Body of pancreas (tissue), 4 donors: ENCODE measurements around the gene NUPR1. TPM values are rescaled to one million over a fixed set of nuclear protein-coding genes. Genes with fewer than 3 reads are reported as not detected.
A peak's percentile ranks its signal among the peaks of the same experiment; 100 is the strongest.

Experiments
- ATAC-seq: fragments of 150-250 bp; one replicate; pipeline ENCODE4 v1.9.1; 2016
- DNase-seq, 4 donors: peaks; one replicate each; pipeline ENCODE4 v3.0.0-alpha.2; 2019
- H3K27ac ChIP-seq, 4 donors: fragments of 200-600 bp; sonication (generic); 1 replicate in 3 of 4; 2 replicates in 1 of 4; pipeline versions ENCODE4 v1.5.1 to v1.6.1; 2016 to 2019; ENCODE audit warnings: mild to moderate bottlenecking in 1 of 4, mixed read lengths in 1 of 4, moderate library complexity in 1 of 4
- H3K27me3 ChIP-seq, 2 donors: fragments of 200-600 bp; sonication (generic); one replicate each; pipeline ENCODE4 v1.6.0; 2016; ENCODE audit warnings: mild to moderate bottlenecking in 1 of 2
- H3K36me3 ChIP-seq, 2 donors: fragments of 200-600 bp; sonication (generic); replicated peaks in 1 of 2; 2 replicates each; pipeline ENCODE4 v1.5.1; 2016; ENCODE audit warnings: low read depth in 2 of 2; ENCODE audit not compliant: insufficient read depth in 1 of 2
- H3K4me1 ChIP-seq: fragments of 200-600 bp; sonication (generic); one replicate; pipeline ENCODE4 v1.6.0; 2016
- H3K4me3 ChIP-seq, 2 donors: fragments of 200-600 bp; sonication (generic); 1 replicate in 1 of 2; 2 replicates in 1 of 2; pipeline ENCODE4 v1.5.1; 2016 to 2019
- H3K9me3 ChIP-seq, 3 donors: fragments of 200-600 bp; sonication (generic); 1 replicate in 2 of 3; 2 replicates in 1 of 3; pipeline ENCODE4 v1.5.1; 2016
- CTCF ChIP-seq, 7 experiments: fragments of 450-650 bp in 4 of 7; fragments of 200-600 bp in 3 of 7; sonication (generic) in 3 of 7; IDR thresholded peaks; one replicate each; pipeline ENCODE4 v1.5.1; 2016 to 2019; ENCODE audit warnings: antibody characterized with exemption in 7 of 7
- POLR2A ChIP-seq, 3 donors: fragments of 450-650 bp; IDR thresholded peaks; one replicate each; pipeline ENCODE4 v1.6.1; 2016; ENCODE audit warnings: antibody characterized with exemption in 3 of 3, mild to moderate bottlenecking in 2 of 3
- WGBS, 2 donors: methylation state at CpG; one replicate each; pipeline ENCODE4 v1.1.5; 2017; 5-methylcytosine and 5-hydroxymethylcytosine counted together
- intact Hi-C: fragments of 100-400 bp; cut with DNase I; formaldehyde crosslinking; loops from one replicate; pipeline ENCODE4 v1.15.1; 2023
- total RNA-seq, 2 donors: library from RNA; depleted of rRNA; stranded (reverse); fragments of >200 nt; gene quantifications; one replicate each; pipeline ENCODE4 v1.1.0, GENCODE V29; 2016

The NUPR1 gene
- total RNA-seq, 2 donors from 2014 or later: 32.0 to 92.4 TPM

DNA sequence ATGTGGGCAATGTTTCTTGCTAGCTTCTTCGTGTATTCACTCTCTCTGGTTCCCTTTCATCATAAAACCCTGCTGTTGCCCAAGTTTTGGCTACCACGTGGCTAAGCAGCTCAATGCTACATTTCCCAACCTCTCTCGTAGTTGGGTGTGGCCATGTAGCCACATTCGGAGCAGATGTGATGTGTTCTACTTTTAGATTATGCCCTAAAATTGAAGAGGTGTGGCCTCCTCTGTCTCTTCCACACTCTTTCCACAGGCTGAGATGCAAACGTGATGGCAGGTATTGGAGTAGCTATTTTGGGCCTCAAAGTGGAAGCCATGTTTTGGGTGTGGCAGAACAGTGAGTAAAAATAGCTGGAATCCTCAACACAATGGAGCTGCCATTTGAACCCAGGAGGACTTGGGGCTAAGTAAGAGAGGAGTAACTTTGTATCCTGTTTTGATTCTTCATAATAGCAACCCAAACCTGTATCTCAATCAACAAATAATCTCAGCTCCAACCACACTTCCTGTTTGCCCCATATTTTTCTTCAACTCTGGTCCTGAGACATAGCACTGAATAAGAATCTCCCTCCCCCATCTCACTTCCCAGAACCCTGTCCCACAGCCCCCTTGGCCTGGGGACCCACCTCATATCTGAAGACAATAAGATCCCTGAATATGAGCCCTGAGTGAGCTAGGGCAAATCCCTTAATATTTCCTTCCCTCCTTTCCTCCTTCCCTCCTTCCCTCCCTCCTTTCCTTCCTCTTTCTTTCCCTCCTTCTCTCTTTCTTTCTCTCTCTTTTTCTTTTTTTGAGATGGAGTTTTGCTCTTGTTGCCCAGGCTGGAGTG lies 4.0 kb downstream of the NUPR1 start:
- Histone ChIP-seq H3K4me1 (peaks cover 65% of the 10 kb centered on the region), H3K4me3 (no peak overlapping the region), H3K27me3 (no peaks in the 10 kb centered on the region), H3K9me3 (no peaks in the 10 kb centered on the region), H3K36me3 (no peaks in the 10 kb centered on the region), H3K27ac (peak overlapping the region; percentile 48 to 83 (median 77))
- 25% methylated on average over 5 of the region's 5 CpGs for WGBS, 2 donors
- ATAC-seq: peak; percentile 7
- TF ChIP-seq POLR2A (IDR thresholded peaks at IDR 0.05): peak in 1 of 3 donors; percentile 38
- no peak for TF ChIP-seq CTCF (IDR thresholded peaks at IDR 0.05)
- intact Hi-C loops: loop anchor here (5.0 kb wide), 1 partner anchor 37 kb away; no protein-coding TSS in a partner anchor
- peak; percentile 59 to 82 (median 62) for DNase-seq

DNA sequence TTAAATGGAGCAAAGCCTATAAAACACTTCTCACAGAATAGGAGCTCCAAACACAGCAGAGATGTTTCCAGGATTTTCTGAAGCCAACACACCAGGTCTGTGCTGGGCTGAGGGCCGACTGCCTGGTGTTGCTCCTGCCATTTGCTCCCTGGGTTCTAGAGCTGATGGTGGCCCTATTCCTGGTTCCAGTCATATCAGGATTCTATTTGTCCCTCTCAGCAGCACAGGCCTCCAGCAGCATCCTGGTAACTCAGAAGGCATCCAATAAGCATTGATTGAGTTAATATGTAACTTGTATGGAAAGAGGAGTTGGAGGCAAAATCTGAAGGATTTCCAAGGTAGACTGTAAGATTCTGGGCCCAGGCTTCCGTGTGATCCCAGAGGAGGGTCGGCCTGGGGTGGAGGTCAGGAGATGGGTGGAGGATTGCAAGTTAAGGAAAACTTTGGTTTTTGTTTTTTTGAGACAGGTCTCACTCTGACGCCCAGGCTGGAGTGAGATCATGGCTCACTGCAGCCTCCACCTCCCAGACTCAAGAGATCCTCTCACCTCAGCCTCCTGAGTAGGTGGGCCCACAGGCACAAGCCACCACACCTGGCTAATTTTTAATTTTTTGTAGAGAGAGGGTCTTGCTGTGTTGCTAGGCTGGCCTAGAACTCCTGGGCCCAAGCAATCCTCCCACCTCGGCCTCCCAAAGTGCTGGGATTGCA lies 5.7 kb downstream of the NUPR1 start:
- peak; percentile 40 for ATAC-seq
- H3K27ac ChIP-seq: peak overlapping the region; percentile 71 to 83 (median 82)
- 54 to 58% methylated on average over 5 of the region's 5 CpGs for WGBS, 2 donors

DNA sequence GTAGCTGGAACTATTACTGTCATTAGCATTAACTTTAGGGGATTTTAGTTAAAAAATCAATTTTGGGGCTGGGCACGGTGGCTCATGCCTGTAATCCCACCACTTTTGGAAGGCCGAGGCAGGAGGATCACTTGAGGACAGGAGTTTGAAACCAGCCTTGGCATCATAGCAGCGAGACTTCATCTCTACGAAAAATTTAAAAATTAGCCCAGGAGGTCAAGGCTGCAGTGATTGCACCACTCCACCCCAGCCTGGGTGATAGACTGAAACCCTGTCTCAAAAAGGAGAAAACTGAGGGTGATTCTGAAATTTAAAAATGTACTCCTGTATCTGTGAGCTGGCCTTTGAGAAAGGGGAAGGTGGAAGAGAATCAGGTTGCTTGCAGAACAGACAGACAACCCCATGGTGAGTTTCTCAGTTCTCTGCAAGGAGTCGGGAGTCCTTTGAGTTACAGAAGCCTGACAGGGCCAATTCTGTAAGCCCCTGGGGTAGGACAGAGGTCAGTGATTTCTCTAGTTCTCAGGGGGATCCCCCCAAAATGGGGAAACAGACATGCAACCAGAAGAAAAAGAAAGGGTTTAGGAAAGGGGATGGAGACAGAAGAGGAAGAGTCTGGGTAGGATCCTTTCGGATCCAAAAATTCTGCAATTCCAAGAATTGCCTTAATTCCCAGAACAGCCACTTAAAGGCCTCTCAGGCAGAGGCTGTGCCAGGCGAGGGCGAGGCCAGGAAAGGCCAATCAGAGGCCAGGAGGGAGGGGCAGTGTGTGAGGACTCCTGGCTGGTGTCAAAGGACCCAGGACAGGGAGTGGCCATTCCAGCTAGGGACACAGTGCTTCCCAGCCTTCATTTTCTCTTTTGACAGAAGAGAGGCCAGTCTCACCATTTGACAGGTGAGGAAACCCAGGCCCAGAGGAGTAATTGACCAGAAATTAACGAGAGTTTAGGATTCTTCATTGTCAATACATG lies 6.7 kb downstream of the NUPR1 start:
- TF ChIP-seq CTCF (IDR thresholded peaks at IDR 0.05): peak in 1 of 7 experiments; percentile 8
- peak in 2 of 3 donors; percentile 51 to 56 for TF ChIP-seq POLR2A (IDR thresholded peaks at IDR 0.05)

More for the DNA sequence above, 5.7 kb downstream of the NUPR1 start:
- Histone ChIP-seq H3K4me1 (peaks cover 70% of the 10 kb centered on the region), H3K4me3 (no peak overlapping the region), H3K36me3 (no peaks in the 10 kb centered on the region), H3K9me3 (no peaks in the 10 kb centered on the region), H3K27me3 (no peaks in the 10 kb centered on the region)
- peak; percentile 53 to 64 (median 57) for DNase-seq
- TF ChIP-seq POLR2A (IDR thresholded peaks at IDR 0.05): no peak
- TF ChIP-seq CTCF (IDR thresholded peaks at IDR 0.05): no peak
- intact Hi-C loops: no loop called here

GRCh38 chr16:28529124-28529523 lies 9.7 kb downstream of the NUPR1 start:
- peaks cover 90% of the 10 kb centered on the region for H3K4me1 ChIP-seq
- H3K27ac ChIP-seq: peak overlapping the region; percentile 63 to 86 (median 73)
- no peak overlapping the region for H3K4me3 ChIP-seq
- DNase-seq (no peak), ATAC-seq (no peak)
- H3K9me3 ChIP-seq: no peaks in the 10 kb centered on the region
- no peaks in the 10 kb centered on the region for H3K27me3 ChIP-seq
- intact Hi-C loops: no loop called here
- H3K36me3 ChIP-seq: no peaks in the 10 kb centered on the region
- no peak for TF ChIP-seq POLR2A (IDR thresholded peaks at IDR 0.05)
- TF ChIP-seq CTCF (IDR thresholded peaks at IDR 0.05): no peak

More for the DNA sequence above, 6.7 kb downstream of the NUPR1 start:
- no peaks in the 10 kb centered on the region for H3K36me3 ChIP-seq
- H3K9me3 ChIP-seq: no peaks in the 10 kb centered on the region
- ATAC-seq (peak; percentile 80), DNase-seq (peak; percentile 89 to 93 (median 92))
- no peak overlapping the region for H3K4me3 ChIP-seq
- WGBS, 2 donors: 34 to 36% methylated on average over 9 of the region's 9 CpGs
- H3K4me1 ChIP-seq: peaks cover 80% of the 10 kb centered on the region
- H3K27ac ChIP-seq: peak overlapping the region; percentile 71 to 83 (median 82)
- intact Hi-C loops: no loop called here
- H3K27me3 ChIP-seq: no peaks in the 10 kb centered on the region
